ENCODE data around the gene ISG15.

DNA sequence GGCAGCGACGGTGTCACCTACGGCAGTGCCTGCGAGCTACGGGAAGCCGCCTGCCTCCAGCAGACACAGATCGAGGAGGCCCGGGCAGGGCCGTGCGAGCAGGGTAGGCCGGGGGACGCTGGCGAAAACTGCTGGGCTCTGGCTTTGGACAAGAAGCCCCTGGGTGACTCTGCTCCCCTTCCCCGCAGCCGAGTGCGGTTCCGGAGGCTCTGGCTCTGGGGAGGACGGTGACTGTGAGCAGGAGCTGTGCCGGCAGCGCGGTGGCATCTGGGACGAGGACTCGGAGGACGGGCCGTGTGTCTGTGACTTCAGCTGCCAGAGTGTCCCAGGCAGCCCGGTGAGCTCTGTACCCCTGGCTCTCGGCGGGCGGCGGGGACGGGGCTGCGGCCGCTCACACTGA lies 30.6 kb downstream of the ISG15 start:
- TF ChIP-seq, protein P1, sequence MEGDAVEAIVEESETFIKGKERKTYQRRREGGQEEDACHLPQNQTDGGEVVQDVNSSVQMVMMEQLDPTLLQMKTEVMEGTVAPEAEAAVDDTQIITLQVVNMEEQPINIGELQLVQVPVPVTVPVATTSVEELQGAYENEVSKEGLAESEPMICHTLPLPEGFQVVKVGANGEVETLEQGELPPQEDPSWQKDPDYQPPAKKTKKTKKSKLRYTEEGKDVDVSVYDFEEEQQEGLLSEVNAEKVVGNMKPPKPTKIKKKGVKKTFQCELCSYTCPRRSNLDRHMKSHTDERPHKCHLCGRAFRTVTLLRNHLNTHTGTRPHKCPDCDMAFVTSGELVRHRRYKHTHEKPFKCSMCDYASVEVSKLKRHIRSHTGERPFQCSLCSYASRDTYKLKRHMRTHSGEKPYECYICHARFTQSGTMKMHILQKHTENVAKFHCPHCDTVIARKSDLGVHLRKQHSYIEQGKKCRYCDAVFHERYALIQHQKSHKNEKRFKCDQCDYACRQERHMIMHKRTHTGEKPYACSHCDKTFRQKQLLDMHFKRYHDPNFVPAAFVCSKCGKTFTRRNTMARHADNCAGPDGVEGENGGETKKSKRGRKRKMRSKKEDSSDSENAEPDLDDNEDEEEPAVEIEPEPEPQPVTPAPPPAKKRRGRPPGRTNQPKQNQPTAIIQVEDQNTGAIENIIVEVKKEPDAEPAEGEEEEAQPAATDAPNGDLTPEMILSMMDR (IDR thresholded peaks at IDR 0.05; ENCODE audit: insufficient read depth, low read length, poor library complexity, severe bottlenecking): no peak
- TF ChIP-seq EZH2phosphoT487 (conservative IDR thresholded peaks at IDR 0.05; ENCODE audit: low read length): no peak

All from SU-DHL-6 (cell line).